Renal cortex interstitium (tissue), 11 donors: ENCODE results near the gene CHKA. TPM values are rescaled to one million over a fixed set of nuclear protein-coding genes. Genes with fewer than 3 reads are reported as not detected.
A peak's percentile ranks its signal among the peaks of the same experiment; 100 is the strongest.

Source experiments
- DNase-seq, 11 donors: peaks; one replicate each; pipeline ENCODE4 v3.0.0-alpha.2; 2013; ENCODE audit warnings: low read depth in 9 of 11, low spot score in 4 of 11; ENCODE audit errors: extremely low read depth in 1 of 11
- polyA plus RNA-seq, 3 donors: library from polyadenylated mRNA; unstranded; fragments of 120-200 nt; gene quantifications; one replicate each; pipeline ENCODE4 v1.2.1, GENCODE V29; 2013; ENCODE audit not compliant: insufficient read length in 3 of 3

Gene CHKA
- polyA plus RNA-seq, 3 donors = 31.9 to 49.8 (median 36.2) TPM

- no peak for DNase-seq
Observed at GRCh38 chr11:68026391-68027105, 94.6 kb downstream of the CHKA start.

- DNase-seq = no peak
Observed at GRCh38 chr11:68025047-68025446, 96.1 kb downstream of the CHKA start.

GRCh38 chr11:68024508-68024907, 96.7 kb downstream of the CHKA start:
- DNase-seq = no peak

GRCh38 chr11:68022531-68022930, 98.7 kb downstream of the CHKA start:
- no peak for DNase-seq

- DNase-seq = no peak
Observed at GRCh38 chr11:68021167-68021787, 99.9 kb downstream of the CHKA start.

- no peak for DNase-seq
Observed at GRCh38 chr11:68020575-68020974, 100.6 kb downstream of the CHKA start.

GRCh38 chr11:68019486-68019885, 101.7 kb downstream of the CHKA start:
- no peak for DNase-seq

GRCh38 chr11:68018730-68019190, 102.4 kb downstream of the CHKA start:
- no peak for DNase-seq

GRCh38 chr11:68017980-68018729, 103.0 kb downstream of the CHKA start:
- no peak for DNase-seq

GRCh38 chr11:68016904-68017817, 104.0 kb downstream of the CHKA start:
- no peak for DNase-seq

- no peak for DNase-seq
Observed at GRCh38 chr11:68016161-68016903, 104.9 kb downstream of the CHKA start.

- DNase-seq = no peak
Observed at GRCh38 chr11:68015467-68015866, 105.7 kb downstream of the CHKA start.

- DNase-seq = no peak
Observed at GRCh38 chr11:68014947-68015447, 106.2 kb downstream of the CHKA start.

GRCh38 chr11:68014157-68014946, 106.8 kb downstream of the CHKA start:
- no peak for DNase-seq

GRCh38 chr11:68013611-68014156, 107.5 kb downstream of the CHKA start:
- no peak for DNase-seq

GRCh38 chr11:68012843-68013610, 108.2 kb downstream of the CHKA start:
- peak in 1 of 11 donors; percentile 57 for DNase-seq
